GM21576 (cell line): ENCODE data around the gene CTRB2.
A peak's percentile ranks its signal among the peaks of the same experiment; 100 is the strongest.

Experiments
- ATAC-seq: cut with Tn5 transposase; IDR thresholded peaks from one replicate; pipeline ENCODE4 v1.9.1; 2021; ENCODE audit warnings: mild to moderate bottlenecking, moderate library complexity; ENCODE audit not compliant: unreplicated experiment

The CTRB2 gene

DNA sequence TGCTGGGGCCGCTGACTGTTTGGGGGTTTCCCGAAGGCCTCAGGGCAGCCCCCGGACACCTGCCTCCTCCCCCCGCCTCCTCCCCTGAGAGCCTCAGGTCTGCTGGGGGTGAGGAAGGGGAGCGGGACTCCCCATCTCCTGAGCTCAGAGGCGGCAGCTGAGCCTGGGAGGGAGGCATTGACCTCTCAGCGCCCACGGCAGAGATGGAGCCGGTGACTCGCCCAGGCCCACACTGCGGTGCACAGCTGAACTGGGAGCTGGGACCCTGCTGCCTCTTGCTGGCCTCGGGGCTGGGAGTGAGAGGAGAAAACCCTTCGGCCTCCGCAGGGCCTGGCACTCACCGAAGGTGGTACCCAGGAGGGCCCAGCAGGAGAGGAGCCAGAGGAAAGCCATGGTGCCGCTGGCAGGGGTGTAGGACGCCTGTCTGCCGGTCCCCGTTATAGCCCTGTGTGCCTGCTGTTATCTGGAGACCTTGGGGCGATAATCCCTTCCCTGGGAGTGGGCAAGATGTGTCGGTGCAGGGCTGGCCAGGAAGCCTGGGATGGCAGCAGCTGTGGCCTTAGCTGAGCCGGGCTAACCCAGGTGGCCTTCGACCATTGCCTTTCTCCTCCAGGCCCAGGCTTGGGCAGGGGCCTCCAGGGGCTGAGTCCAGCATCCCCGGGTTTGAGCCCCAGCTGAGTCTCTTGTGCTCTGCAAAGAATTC lies at the start of gene CTRB2:
Gene CTRB2, minus strand, starts transcription at position 413 of the 703 bp plus-strand sequence. Its CDS starts 20 bp downstream, at position 393.
- no peak for ATAC-seq

DNA sequence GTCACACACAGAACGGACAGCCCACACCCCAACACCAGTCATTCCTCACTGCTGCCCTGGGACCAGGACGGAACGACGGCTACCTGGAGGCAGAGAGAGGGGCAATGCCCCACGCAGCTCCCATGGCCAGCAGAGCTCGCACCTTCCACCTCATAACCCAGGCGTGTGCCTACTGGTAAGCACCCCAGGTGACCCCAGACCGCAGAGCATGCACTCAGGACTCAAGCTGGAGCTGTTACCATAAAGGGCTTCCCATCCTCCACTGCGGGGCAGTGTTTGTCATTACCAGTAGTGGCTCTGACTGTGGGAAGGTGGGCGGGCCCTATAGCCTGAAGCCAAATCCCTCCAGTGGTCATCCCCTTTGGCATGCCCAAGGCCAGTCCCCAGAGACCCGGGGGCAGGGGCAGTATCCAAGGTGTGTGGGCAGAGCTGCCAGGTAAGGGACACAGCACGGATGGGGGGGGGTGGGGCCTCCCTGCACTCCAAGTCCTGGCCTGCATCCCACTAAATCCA lies 49.2 kb upstream of the CTRB2 start:
- no peak for ATAC-seq

DNA sequence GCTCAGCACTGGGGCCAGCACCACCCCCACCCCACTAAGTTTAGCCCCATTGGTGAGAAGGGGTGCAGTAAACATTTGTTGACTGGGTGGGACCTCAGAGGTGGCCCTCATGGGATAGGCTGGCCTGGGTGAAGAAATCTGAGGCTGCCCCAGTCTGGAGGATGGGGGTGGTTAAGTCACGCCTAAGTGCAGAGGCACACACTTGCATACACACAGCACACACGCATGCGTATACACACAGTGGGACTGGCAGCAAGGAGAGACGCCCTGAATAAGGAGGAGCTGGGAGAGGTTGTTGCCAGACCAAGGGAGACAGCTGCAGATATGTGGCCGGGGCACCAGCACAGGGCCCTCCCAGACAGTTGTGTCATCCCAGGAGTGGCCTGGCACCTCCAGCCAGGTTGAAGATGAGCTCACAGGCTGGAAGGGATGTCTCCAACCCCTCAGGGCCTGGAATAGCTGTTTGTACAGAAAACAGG lies 47.4 kb upstream of the CTRB2 start:
- ATAC-seq, result no peak

GRCh38 chr16:75252946-75253911 lies 46.3 kb upstream of the CTRB2 start:
- ATAC-seq, result no peak

- ATAC-seq, result no peak
Measured at GRCh38 chr16:75252049-75252864, 45.3 kb upstream of the CTRB2 start.

- ATAC-seq, result peak; percentile 73
Measured at GRCh38 chr16:75251280-75252048, 44.5 kb upstream of the CTRB2 start, which contains the start of gene BCAR1. Gene BCAR1 (minus strand): TSS chr16:75251624. CDS start chr16:75251482, 142 bp downstream.

DNA sequence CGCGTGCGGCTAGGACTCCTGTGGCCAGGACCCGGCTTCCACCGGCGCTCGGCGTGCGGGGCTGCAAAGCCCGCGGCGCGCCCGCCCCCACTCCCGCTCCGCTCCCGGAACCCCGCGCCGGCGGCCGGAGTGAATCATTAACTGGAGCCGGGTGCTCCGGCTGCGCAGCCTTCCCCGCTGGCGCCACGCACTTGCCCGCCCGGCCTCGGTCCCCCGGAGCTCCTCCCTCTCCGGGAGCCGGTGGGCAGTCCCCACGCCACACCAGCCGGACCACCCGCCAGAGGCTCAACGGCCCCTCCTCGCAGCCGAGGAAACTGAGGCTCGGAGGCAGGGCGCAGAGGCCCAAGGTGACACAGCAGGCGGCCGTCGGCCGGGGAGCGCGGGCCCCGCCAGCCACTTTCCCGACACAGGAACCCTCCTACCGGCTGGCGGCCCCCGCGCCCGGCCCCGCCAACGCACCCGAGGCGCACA lies 43.9 kb upstream of the CTRB2 start:
- ATAC-seq, result no peak

DNA sequence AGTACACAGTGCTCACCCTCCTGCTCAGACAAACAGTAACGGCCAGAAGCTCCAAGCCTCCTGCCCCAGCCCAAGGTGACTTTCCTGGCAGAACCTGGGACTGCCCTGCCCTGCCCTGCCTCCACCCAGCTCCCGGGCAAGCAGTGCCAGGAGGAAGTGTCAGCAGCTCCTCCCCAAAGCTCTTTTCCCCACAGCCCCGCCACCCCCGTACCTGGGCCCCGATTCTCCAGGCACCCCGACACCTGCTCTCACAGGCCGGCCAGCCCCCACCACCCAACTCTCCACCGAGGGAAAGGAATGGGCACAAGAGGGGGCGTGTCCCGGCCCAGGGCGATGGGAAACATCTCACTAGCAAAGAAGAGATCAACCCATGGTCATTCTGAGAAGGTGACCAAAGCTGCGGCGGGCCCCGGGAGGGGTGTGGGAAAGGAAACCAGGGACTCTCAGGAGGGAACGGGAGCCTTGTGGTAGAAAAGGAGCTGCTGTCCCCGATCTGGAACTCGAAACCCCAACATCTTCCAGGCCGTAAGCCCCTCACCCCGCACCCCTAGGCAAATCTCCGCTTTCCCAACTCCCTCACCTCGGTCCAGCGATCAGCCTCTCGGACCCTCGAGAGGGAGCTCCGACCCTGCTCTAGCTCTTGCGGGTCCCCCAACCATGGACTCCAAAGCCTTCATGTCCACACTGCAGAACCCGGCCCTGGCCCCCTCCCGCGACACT lies 43.3 kb upstream of the CTRB2 start:
- ATAC-seq, result no peak

DNA sequence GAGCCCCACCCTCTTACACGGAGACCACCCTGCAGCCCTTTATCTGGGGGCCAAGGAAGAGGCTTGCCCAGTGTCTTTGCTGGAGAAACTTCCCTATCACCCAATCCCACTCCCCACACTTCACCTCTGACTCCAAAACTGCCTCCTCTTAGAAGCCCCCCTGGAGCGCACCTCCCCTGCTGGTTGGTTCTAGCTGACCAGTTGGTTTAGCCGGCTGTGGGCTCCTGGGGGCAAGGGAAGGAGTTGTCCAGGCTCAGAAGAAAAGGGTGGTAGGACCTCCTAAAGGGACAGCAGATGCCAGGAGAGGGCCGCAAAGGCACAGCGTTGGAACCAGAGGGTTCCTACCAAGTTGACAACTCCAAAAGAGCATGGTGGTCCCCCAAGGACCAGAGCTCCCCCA lies 42.5 kb upstream of the CTRB2 start:
- no peak for ATAC-seq

DNA sequence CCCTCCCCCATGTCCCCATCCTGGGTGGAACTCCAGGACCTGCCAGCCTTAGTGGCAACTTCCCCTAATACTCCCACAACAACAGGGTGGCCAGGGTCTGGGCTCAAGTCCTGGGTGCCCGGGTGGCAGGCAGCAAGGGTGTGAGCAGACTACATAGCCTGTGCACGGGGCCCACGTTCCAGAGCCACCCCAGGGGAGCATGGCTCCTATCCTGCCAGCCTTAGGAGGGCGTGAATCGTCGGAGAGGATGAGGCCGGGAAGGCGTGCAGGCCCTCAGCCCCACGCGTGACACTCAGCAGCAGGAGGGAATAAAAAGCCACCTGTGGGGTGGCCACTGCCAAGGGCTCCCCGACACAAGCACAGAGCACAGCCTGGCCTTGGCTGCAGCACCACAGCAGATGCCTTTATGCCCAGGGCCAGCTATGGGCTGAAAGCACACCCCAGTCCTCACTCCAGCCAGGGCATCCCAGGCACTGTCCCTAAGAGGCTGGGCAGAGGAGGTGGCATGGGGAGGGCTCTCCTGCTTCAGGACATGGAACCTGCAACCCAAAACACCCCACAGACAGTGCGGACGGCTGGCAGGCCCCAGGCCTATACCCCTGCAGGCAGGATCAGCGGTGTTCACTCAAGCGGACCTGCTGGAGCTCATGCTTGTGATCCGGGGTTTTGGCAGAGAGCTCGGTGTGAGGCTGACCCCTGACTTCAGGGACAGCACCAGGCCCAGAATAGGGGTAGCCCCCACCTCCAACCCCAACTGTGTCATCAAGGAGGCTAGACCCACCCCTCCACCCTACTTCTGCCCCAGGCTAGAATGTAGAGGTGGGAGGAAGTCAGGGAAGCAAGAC lies 41.8 kb upstream of the CTRB2 start:
- no peak for ATAC-seq

DNA sequence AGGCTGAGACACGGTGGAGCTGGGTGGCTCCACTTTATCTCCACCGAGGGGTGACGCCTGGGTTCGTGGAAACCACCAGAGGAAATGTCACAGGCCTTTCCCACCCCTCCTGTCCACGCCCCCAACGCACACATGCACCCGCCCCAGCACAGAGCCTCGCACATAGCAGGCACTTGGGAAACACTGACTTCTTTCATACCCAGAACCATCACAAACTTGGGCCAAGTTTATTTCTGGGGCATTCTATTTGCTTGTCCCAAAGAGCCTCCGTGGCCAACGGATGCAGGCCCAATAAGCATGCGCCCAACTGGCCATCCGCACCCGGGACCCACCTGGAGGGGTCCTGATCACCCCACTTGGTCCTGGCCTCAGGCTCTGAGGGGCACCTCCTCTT lies 41.2 kb upstream of the CTRB2 start:
- ATAC-seq, result no peak

GRCh38 chr16:75247249-75247648 lies 40.3 kb upstream of the CTRB2 start:
- no peak for ATAC-seq

DNA sequence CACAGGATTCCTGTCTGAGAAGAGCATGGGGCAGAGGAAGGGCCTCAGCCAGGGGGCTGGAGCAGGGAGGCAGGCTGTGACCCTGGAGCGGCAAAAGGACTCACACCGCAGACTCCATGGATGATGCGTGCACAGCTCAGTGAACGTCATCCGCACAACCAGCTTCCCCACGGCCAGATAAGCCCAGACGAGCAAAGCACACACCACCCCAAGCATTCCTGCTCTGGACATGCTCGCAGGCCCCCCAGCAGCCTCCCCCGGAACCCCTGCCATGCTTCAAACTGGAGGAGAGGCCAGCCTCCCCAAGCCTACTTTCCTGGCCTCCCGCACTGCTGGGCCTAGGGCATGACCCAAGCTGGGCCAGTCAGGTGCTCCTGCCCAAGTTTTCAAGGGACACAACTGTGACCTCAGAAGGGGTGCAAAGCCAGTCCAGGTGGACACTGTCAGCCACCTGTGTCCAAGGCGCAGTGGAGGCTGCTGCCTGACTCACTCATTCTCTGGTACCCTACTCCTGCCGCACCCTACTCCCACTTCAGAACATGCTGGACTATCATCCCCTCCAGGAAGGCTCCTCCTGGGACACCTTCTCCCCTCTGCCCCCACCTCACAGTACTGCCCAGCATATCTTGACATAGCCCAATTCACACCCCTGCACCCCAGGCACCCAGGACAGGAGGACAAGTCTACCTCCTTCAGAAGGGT lies 39.7 kb upstream of the CTRB2 start:
- ATAC-seq, result no peak

DNA sequence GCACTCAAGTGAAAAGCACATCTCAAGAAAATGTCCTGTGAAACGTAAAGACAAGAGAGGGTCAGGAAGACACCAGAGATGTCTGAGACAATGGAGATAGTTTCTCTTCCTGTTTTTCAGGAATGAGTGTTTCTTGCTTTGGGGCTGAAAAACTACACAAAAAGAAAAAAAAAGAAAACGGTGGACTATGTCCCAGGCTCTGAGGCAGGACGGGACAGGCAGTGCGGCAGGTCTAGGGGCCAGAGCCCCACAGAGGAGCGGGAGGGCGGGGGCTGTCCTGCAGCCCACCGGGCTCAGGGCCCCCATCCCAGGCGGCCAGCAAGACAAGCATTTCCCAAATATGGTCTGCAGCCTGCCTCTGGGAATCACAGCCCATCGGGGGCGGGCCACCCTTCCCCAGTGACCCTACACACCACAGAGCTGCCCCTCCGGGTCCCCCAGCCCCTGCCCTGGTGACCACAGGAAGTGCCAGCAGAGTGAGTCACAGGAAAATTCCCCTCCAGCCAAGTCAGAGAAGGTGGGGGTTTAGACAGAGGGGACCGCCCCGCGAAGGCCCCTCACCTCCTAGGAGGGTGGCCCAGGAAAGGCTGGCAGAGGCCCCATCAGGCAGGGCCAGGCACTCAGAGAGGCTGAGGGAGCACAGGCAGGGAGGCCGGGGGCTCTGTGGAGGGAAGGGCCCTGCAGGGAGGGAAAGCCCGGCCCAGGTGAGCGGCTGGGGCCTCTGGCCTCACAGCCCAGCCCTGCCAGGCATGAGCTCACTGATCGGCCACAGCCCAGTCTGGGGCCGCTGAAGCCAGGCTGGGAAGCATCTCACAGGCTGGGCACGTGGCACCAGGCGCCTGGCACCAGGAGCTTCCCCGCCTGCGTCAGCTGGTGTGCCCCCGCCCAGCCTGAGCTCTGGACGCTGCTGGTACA lies 38.1 kb upstream of the CTRB2 start:
- peak; percentile 37 for ATAC-seq

GRCh38 chr16:75244225-75244809 lies 37.4 kb upstream of the CTRB2 start:
- ATAC-seq, result no peak

DNA sequence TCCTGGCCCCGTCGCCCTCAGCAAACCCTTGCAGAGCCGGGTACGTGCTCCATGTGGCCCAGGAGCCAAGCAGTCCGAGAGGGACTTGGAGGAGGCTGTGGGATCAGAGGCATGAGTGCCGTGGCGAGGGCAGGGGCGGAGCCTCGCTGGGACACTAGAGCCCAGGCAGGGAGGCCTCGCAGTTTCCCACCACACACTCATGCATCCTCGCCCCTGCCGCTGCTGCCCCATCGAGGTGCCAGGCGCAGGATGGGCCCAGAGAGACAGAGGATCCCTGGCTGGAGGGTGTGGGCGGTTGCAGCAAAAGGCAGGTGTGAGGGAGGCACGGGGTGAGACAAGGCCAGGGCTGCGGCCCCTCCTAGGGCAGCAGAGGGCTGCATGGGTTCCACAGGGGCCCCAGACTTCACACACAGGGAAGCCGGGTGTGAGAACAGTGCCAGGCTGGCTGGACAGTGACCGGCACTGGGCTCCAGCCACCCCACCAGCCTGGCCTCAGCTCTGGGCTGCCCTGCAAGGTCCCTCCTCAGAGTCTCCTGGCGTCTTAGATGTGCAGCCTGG lies 36.8 kb upstream of the CTRB2 start:
- ATAC-seq, result no peak
